Bone marrow (tissue), 2 donors: ENCODE results near the gene CYGB.
"Not testable (repeated sequence)": the region's sequence is repeated elsewhere in the genome, so short reads cannot be mapped to it uniquely, and the experiment has no call there.

Experiments used
- DNase-seq, 2 donors: peaks; one replicate each; lab custom pipeline; 2025; lab: John Stamatoyannopoulos, UW

Gene CYGB

DNA sequence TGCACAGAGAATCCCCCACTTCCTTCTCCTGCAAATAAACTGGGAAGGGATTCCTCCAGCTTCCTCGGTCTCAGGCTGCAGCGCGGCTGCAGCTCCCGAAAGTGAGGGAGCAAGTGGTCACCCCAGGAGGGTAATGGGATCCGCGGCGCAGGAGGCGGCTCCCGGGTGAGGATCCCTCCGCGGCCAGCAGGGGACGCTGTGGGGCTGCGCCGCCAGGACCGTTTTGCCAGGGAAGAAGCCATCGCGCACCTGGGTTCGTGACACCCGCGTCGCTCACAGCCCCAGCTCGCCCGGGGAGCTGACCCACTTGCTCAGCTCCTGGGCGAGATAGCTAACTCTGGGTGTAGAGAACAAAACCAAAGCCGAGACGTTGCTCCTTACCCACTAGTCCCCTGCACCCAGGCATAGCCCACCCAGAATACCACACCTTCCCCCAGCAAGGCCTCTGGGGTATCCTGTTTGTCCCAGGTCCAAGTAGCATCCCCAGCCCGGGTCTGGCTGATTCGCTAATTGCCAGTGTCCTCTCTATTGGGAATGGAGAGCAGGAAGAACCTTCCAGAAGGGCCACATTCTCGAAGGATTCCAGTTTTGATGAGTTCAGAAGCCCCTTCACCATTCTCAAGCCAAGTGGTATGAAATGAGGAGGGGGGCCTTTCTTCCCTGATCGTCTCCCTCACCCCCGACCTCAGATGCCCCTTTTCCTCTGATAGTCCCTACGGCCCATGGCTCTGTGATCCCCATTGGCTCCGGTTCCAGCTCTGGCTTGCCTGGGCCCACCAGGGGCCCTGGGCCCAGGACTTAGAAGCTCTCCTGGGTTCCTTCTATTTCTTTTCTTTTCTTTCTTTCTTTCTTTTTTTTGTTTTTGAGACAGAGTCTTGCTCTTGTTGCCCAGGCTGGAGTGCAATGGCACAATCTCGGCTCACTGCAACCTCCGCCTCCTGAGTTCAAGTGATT is 14.1 kb downstream of the CYGB start:
- peak; percentile 51 to 56 for DNase-seq

DNA sequence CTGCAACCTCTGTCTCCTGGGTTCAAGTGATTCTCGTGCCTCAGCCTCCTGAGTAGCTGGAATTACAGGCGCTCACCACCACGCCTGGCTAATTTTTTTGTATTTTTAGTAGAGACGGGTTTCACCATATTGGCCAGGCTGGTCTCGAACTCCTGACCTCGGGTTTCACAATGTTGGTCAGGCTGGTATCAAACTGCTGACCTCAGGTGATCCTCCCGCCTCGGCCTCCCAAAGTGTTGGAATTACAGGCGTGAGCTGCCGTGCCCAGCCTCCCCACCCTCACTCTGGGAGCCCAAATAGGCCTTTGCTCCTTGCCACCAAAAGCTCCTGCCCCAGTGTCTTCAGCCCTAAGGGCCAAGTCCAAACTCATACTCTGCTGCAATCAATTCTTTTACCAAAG is 15.8 kb downstream of the CYGB start:
- not testable (repeated sequence) for DNase-seq

DNA sequence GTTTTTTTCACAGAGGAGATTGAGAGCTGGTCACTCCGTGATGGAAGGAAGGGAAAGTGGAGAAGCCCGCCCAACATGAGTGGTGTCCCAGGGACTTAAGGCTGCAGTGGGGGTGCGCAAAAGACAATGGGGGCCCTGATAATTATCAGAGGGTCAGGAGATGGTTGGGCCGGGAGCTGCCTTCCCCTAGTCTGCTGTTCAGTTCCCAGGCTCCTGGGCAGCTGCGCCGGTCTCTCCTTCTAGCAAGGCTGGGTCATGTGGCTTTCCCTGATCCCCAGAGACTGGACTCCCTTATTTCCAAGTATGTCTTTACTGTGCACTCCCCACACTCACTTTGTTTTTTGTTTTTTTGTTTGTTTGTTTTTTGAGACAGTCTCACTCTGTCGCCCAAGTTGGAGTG is 16.2 kb downstream of the CYGB start:
- DNase-seq: no peak

DNA sequence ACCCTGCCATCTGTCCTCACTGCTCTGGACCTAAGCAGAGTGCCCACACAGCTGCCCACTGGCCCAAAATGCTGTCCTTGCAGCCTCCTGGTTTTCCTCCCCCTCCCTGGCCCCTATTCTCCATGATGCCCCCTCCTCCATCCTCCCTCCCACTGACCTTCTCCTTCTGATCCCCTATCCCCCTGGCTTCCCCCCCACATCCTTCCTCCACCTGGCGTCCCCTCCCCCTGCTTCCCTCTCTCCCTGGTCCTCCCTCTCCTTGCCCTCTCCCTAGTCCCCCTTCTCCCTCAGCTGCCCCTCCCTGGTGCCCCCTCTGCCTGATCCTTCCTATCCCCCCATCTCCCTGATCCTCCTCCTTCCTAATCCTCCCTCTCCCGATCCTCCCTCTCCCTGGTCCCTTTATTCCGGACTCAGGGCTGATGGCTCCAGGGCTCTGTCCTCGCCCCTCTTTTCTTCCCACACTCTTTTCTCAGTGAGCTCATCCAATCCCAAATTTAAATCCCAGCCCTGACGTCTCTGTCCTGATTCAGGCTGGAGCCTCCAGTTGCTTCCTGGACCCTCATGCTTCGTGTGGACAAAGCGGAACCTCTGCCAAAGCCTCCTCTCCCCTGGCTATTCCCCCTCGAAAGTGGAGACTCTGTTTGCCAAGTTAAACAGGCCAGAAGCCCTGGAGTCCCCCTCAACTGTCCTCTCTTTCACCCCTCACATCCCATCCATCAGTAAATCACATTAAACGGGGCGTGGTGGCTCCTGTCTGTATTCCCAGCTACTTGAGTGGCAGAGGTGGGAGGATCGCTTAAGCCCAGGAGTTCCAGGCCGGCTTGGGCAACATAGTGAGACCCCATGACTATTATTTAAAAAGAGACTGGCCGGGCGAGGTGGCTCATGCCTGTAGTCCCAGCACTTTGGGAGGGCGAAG is 18.2 kb downstream of the CYGB start:
- DNase-seq: no peak

DNA sequence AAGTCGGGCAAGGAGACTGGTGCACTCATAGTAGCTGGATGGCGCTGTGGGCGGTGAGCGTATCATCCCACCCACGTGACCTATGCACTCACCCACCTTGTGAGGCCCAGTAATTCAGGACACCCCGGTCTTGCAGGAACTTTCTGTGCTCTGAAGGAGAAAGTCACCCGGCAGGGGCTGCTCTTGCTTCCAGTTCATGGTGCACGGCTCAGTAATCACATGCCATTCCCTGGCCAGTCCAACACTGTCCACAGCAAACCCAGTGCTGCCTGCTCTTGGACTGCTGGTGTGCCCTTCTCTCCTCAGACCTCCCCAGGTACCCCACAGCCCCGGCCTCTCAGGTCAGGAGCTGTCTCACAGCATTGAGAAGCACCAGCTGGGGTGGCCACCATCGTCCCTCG is 19.9 kb downstream of the CYGB start:
- no peak for DNase-seq

DNA sequence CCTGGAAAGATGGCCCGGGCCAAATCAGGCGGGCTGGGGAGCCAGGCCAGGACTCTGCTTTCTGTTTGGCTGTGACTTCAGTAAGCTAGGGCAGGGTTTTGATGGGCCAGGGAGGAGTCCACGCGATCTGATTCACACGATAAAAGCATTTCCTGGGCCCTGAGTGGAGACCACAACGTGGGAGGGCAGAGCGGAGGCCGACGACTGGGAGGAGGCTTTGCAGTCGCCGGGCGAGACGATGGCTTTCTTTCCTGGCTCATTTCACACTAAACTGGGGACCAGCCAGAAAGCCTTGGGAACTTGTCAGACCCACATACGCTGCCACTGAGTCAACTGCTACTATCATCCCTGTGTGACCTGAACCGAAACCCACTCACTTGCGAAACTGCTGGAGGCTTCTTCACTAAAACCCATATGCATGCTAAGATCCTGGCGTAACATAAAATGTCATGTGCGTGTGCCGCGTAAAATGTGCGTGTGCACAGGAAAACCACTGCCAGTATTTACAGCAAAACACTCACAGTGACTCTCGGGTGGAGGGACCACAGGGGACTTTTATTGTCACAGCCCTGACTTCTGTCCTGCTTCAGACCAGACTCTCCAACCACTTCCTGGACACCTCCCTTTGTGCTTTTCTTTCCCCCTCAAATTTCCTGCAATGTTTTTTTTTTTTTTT is 22.1 kb downstream of the CYGB start:
- peak; percentile 60 to 92 for DNase-seq

DNA sequence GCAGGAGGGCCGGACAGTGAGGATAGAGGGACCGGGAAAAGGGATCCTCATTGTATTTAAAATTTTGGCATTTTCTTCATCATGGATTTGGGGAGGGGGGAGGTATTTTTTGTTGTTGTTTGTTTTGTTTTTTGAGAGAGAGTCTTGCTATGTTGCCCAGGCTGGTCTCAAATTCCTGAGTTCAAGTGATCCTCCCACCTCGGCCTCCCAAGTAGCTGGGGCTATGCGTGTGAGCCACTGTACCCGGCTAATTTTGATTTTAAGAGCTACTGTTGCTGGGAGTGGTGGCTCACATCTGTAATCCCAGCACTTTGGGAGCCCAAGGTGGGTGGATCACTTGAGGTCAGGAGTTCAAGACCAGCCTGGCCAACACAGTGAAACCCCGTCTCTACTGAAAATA is 23.2 kb downstream of the CYGB start:
- not testable (repeated sequence) for DNase-seq

DNA sequence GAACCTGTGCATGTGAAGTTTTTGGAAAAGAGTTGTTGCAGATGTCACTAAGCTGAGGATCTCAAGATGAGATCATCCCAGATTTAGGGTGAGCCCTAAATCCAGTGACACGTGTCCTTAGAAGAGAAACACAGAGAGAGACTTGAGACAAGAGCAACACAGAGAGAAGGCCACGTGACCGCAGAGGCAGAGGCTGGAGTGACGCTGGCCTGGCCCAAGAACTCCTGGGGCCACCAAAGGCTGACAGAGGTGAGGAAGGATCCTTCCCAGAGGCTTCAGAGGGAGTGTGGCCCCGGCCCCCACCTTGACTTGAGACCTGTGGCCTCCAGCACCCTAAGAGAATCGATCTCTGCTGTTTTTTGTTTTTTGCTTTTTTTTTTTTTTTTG is 24.2 kb downstream of the CYGB start:
- no peak for DNase-seq

DNA sequence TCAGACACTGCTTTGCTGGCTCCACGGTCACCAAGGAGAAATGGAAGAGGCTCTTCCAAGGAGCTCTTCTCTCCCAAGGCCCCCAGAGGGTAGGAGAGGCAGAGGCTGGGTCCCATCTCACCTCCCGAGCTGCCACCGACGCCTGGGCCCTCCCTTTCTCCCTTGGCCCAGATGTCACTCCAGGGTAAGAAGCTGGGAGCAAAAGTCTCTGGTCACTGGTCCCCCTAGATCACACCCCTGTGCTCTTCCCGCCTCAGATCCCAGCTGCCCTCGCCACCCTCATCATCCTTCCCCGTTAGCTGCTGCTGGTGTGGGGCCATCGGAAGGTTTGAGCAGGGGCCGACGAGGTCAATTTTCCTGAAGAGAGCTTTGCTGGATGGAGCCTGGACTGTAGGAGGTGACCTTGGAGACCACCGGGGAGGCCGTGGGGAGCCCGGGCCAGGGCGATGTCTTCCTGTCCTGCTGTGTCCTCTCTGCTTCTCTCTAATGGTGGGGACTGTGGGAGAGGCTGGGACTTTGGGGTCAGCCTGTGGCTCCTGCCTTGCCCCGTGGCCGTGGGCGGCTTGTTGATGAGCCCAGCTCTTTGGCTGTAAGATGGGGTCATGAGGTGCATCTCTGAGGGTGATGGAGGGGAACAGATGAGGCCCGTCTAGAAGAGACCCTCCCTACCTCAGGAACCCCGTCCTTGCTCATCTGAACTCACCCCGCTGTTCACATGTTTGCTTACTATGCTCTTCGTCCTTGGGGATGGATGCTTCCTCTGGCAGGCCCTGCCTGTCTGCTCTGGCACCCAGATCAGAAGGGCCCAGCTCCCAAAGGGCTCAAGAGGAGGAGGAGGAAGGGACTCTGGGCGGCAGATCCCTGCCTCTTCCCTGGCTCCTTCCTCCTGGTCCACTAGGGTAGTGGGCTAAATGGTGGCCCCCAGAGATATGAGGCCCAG is 24.9 kb downstream of the CYGB start:
- no peak for DNase-seq

DNA sequence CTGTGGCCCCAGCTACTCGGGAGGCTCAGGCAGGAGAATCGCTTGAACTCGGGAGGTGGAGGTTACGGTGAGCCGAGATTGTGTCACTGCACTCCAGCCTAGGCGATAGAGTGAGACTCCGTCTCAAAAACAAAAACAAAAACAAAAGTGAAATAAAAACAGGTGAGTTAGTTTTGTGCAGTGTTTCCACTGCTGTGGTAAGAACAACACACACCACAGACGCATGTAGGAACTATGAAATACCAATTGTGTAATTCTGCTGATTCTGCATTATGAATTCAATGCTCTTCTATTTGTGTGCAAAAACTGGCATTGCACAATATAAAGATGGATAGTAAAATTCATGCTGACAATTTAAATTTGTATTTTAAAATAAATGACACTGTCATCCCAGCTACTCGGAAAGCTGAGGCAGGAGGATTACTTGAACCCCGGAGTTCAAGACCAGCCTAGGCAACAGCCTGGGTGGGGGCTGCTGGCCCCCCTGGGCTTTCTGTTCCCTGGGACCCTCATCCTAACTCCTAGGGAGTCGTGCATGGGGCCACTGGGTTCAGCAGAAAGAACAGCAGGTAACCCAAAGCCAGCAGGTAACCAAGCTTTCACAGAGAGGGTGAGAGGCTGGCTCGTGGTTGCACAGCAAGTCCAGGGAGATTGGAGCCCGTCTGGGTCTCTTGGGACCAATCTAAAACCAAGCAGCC is 25.7 kb downstream of the CYGB start:
- DNase-seq: no peak

DNA sequence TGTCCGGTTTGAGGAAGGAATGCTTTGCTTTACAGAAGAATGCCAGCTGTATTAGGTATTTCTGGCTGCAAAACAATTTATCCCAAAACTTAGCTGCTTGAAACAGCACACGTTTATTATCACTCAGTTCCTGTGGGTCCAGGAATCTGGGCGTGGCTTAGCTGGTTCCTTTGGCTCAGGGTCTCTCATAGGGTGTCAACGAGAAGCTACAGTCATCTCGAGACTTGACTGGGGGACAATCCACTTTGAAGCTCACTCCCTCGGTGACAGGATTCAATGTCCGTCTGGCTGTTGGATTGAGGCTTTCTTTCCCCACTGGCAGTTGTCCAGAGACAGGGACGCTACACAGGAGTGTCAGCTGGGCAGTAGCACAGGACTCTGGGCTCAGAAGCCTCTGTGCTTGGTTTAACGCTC is 26.7 kb downstream of the CYGB start:
- no peak for DNase-seq

DNA sequence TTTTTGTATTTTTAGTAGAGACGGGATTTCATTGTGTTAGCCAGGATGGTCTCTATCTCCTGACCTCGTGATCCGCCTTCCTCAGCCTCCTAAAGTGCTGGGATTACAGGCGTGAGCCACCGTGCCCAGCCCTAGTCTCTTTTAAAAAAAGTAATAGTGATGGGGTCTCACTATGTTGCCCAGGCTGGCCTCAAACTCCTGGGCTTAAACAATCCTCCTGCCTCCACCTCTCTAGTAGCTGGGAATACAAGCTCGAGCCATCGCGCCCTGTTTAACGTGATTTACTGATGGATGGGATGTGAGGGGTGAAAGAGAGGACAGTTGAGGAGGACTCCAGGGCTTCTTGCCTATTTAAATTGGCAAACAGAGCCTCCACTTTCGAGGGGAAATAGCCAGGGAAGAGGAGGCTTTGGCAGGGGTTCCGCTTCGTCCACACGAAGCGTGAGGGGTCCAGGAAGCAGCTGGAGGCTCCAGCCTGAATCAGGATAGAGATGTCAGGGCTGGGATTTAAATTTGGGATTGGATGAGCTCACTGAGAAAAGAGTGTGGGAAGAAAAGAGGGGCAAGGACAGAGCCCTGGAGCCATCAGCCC is 28.9 kb downstream of the CYGB start:
- DNase-seq: not testable (repeated sequence)

DNA sequence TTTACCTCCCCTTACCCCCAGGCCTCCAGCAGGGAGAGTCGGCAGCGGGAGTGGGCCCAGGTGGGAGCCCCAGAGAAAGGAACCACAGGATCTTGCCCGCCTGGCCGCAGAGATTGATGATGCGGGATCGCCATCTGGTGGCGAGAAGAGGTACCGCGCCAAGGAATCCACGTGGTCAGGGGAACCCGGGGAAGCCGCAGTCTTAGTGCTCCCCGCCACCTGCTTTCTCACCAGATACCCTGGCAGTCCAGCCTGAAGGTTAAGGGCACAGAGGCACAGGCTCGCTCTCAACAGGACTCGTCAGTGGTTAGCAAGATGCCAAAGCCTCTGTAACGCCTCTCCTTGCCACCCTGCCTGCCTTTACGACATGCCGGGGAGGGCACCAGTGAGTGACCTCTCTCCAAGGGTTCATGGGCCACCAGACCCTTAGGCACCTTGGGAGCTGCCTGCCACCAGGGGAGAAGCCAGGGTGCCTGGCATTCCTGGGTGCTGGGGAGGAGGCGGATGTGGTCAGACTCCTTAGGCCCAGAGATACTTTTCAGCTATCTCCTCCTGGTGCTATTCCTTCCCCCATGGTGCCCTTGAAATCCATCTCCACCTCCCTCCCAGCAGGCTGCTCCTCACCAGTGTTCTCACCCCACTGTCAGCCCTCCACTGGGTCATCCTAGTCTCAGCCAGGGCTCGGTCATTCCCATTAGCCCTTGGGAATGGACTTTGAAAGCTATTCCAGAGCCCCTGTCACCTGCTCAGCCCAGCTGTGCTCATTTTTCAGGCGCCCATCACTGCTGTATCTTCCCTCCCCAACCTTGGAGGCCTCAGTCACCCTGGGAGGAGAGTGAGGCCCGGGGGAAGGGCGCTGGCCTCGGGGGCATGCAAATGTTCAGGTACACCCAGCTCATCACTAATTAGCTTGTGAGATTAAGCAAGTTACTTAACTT is 30.8 kb downstream of the CYGB start:
- DNase-seq: peak; percentile 50 to 68

DNA sequence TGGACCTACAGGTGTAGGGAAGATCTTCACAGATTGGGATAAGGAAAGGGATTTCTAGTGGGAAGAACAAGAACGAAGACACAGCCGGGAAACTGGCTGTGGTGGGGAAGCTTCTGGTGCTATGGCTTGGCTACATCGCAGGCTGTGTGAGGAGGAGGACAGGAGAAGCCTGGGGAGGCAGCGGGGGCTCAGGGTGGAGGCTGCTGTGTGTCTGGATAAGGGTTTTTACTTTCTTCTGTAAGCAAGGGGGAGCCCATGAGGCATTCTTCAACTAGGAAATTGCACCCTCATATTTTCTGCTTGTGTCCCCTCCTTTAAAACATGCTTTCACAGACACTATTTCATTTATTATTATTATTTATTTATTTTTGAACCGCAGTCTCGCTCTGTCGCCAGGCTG is 33.4 kb downstream of the CYGB start:
- DNase-seq: no peak

DNA sequence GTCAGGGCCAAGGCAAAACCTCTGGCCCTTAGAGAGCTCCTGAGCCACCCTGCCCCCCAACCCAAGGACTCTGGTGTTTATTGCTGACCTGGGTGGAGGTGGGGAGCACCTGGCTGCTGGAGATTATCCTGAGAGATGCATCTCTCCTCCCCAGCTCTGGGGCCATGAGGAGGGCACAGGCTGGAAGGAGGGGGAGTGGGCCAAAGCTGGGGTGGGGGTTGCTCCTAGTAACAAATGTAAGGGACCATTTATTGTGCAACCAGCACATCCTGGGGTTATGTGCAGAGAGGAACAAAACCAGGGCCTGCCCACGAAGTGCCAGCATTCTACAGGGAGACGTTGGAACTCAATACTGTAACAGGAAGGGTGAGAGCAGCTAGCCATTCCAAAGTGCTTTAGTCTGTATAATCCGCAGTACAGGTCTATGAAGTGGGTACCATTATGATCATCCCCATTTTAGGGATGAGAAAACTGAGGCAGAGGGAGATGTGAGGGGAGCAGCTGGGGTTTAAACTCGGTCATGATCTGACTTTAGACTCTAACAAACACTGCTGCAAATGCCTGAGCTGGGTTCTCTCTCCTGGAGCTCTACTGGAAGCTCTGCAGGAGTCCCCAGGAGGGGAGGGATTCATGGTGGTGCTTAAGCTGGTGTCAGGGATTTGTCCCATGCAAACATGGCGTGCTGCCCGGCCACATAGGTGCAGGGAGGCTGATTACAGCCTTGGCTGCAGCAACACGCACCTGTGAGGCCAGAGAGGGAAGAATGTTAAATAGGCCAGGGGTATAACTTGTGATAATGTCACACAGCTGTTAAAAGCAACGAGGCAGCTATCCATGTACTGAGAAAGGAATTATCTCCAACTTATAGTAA is 34.9 kb downstream of the CYGB start:
- DNase-seq: no peak

DNA sequence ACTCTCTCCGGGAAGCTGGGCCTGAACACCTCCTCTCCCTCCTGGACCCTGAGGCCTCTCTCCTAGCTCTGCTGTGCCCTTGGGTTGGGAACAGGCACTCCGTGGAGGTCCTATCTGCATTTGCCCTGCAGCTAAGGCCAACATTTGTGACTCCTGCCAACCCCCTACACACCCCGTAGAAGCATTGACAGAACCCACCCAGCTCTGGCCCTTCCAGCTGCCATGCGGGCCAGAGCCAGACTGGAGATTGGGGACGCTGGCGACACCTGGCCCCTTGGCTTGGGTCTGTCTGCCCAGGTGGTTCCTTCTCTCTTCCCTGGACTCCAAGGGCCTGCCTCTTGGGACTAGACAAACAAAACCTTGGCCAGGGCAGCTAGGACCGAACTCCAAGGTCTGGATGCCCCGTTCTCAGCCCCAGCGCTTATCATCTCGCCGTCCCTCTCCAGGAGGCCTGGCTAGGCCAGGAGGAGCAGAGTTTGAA is 35.6 kb downstream of the CYGB start:
- no peak for DNase-seq

DNA sequence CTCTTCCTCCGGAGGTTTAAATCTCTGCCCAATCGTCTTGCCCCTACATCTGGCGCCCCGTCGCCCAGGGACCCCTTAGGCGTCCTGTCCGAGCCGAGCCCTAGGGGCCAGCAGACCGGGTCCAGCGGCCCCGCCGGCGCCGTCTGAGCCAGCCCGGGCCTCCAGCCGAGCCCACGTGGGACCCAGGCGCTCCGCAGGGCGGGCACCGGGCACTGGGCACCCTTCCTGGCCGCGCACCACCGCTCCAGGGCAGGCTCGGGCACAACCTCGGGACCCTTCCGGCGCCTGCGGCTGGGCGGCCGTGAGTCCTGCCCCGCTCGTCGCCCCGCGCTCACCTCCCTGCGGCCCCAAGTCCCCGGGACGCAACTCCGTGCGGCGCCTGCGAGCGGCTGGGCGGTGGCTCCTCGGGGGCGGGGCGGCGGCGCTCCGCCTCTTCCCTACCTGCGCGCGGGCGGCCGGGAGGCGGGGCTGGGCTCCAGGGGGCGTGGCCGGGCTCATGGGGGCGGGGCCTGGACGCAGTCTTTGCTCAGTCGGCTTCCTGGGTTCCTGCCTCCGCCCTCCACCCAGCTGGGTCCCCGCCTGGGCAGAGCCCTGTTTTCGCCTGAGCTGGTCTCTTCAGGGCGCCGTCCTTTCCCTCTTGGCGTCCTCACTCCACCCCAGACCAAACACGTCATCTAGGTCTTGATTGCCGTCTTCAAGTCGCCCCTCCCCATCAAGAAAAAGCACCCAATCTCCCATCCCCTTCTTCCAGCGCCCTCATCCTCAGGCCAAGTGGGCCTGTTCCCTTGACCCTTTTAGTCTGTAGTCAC is 36.3 kb downstream of the CYGB start, which contains the start of gene RHBDF2:
TSS of gene RHBDF2 (minus strand) at position 406 of the 809 bp plus-strand sequence. CDS start 19,899 bp downstream, outside the sequence.
- DNase-seq: peak; percentile 47 to 88
